GM18511 (cell line): ENCODE measurements around the gene AJAP1.

Source experiments
- ATAC-seq: cut with Tn5 transposase; IDR thresholded peaks from one replicate; pipeline ENCODE4 v1.9.1; 2021; ENCODE audit warnings: mild to moderate bottlenecking, moderate library complexity; ENCODE audit not compliant: unreplicated experiment

The AJAP1 gene

GRCh38 chr1:4803335-4803734 lies 148.9 kb downstream of the AJAP1 start:
- no peak for ATAC-seq

- ATAC-seq = no peak
Measured at GRCh38 chr1:4805987-4806386, 151.6 kb downstream of the AJAP1 start.

- ATAC-seq = no peak
Measured at GRCh38 chr1:4820543-4820942, 166.1 kb downstream of the AJAP1 start.

DNA sequence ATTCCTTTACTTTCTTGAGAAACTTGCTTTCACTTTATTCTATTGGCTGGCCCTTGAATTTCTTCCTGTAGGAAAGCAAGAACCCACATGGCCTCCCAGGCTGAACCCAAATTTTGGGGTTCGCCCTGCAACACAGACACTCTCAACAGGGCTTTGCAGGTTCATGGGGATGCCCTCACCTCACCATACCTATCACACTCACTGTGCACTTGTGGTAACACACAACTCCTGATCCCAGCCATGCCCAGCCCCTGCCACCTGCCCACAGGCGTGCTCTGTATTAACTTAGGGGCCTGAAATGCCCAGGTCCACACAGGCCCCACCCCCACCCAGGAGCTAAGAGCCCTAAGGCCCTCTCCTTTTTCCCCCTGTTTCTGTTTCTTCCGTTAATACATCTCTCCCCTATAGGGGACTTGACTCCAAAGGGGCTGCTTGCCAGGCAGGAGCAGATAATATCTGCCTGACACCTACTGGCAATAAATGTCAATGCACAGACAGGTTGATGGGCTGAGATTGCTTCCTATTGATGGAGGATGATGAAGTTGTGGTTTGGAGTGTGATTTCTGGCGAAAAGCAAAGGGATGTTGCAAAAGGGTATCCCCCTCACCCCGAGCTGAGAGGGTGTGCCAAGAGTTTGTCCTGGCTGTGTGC lies 171.5 kb downstream of the AJAP1 start:
- no peak for ATAC-seq

DNA sequence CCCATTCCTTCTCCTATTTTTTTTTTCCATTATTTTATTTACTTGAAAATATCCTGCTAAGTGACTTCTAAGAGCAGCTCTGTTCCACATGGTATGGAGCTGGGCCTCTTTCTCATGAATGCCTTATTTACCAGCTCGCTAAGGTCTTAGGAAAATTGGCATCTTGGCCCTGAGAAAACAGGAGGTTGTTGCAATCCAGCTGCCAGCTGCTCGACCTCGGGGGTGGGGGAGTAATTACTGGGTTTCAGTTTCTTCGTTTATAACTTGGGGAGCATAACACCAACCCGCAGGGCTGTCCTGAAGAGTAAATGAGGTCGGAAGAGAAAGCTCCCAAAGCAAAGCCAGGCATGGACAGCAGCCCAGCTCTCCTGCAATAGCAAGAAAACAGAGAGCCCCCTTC lies 176.3 kb downstream of the AJAP1 start:
- no peak for ATAC-seq

DNA sequence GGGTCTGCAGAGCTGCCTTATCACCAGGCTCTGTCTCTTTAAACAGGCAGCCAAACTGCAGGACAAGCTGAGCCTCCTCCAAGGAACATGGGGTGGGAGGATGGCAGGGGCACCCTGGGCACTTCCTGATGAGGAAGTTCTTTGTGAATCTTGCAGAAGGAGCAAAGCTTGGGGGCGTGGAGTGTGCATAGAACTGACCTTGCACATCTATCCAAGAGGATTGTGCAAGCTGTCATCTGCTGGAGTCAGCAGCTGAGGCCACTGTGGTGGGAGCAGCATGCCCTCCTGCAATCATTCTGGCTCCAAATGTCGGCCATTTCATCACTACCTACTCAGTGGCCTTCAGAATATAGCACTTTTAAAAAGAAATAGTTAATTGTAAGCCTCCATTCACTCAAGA lies 182.2 kb downstream of the AJAP1 start:
- ATAC-seq = no peak

- ATAC-seq = no peak
Measured at GRCh38 chr1:4837031-4837600, 182.7 kb downstream of the AJAP1 start.

GRCh38 chr1:4837752-4838151 lies 183.3 kb downstream of the AJAP1 start:
- ATAC-seq = no peak

DNA sequence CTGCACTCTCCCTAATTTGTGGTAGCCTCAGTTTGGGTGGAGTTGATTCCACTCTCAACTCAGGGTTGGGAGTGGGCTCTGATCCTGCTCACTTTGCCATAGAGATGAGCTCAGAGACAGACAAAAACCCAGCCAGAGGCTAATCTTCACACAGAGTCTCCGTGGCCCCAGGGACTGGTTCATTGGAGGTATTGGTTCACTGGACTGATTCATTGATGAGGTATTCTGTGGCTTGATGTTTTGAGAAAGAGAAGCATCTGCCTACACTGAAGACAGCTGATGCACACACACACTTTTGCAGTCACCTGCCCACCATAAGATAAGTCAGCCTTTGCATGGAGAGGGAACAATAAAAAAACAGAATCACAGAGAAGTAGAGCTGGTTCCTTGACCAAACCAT lies 183.8 kb downstream of the AJAP1 start:
- no peak for ATAC-seq
